ENCODE measurements around the gene HTR2A.

DNA sequence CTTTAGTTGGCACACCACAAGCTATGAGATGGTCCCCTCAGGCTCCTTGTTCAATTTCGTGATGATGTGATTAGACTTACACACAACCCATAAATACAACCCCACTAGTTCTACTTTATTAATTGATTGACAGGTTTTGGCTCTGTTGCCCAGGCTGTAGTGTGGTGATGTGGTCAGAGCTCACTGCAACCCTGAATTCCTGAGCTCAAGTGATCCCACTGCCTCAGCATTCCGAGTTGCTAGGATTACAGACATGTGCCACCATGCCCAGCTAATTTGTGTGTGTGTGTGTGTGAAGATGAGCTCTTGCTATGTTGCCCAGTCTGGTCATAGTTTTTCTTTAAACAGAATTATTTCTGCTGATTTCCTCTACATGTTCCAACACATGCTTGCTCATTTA lies 17.5 kb upstream of the HTR2A start:
- TF ChIP-seq, protein P1, sequence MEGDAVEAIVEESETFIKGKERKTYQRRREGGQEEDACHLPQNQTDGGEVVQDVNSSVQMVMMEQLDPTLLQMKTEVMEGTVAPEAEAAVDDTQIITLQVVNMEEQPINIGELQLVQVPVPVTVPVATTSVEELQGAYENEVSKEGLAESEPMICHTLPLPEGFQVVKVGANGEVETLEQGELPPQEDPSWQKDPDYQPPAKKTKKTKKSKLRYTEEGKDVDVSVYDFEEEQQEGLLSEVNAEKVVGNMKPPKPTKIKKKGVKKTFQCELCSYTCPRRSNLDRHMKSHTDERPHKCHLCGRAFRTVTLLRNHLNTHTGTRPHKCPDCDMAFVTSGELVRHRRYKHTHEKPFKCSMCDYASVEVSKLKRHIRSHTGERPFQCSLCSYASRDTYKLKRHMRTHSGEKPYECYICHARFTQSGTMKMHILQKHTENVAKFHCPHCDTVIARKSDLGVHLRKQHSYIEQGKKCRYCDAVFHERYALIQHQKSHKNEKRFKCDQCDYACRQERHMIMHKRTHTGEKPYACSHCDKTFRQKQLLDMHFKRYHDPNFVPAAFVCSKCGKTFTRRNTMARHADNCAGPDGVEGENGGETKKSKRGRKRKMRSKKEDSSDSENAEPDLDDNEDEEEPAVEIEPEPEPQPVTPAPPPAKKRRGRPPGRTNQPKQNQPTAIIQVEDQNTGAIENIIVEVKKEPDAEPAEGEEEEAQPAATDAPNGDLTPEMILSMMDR (optimal IDR thresholded peaks at IDR 0.05 in 1 of 3, IDR thresholded peaks at IDR 0.05 in 1 of 3, conservative IDR thresholded peaks at IDR 0.05 in 1 of 3; ENCODE audit: extremely low read depth in 1 of 3, insufficient read depth in 2 of 3, low read length in 3 of 3): no peak
- TF ChIP-seq EZH2 (IDR thresholded peaks at IDR 0.05; ENCODE audit: low read length): no peak
